ENCODE results near the gene SH2D1A.
A peak's percentile ranks its signal among the peaks of the same experiment; 100 is the strongest.
"Not testable (repeated sequence)": the region's sequence is repeated elsewhere in the genome, so short reads cannot be mapped to it uniquely, and the experiment has no call there.

The SH2D1A gene

GRCh38 chrX:124358800-124359383 is 12.5 kb downstream of the SH2D1A start:
- no peak for DNase-seq

- no peak for DNase-seq
These were observed 15.7 kb downstream of the SH2D1A start for GRCh38 chrX:124362072-124362471.

GRCh38 chrX:124362761-124363160 is 16.4 kb downstream of the SH2D1A start:
- DNase-seq = peak; percentile 2

GRCh38 chrX:124369722-124370121 is 23.4 kb downstream of the SH2D1A start:
- DNase-seq = no peak

- no peak for DNase-seq
These were observed 27.0 kb downstream of the SH2D1A start for GRCh38 chrX:124373348-124373747.

GRCh38 chrX:124378643-124379042 is 32.3 kb downstream of the SH2D1A start:
- no peak for DNase-seq

GRCh38 chrX:124383354-124383753 is 37.0 kb downstream of the SH2D1A start:
- DNase-seq = no peak

- DNase-seq = no peak
These were observed 40.0 kb downstream of the SH2D1A start for GRCh38 chrX:124386401-124386800.

- DNase-seq = peak; percentile 75
These were observed 42.2 kb downstream of the SH2D1A start for GRCh38 chrX:124388562-124388961.

- no peak for DNase-seq
These were observed 46.4 kb downstream of the SH2D1A start for GRCh38 chrX:124392794-124393193.

- DNase-seq = no peak
These were observed 46.9 kb downstream of the SH2D1A start for GRCh38 chrX:124393238-124393637.

GRCh38 chrX:124393659-124394058 is 47.3 kb downstream of the SH2D1A start:
- no peak for DNase-seq

- no peak for DNase-seq
These were observed 49.0 kb downstream of the SH2D1A start for GRCh38 chrX:124395145-124395880.

- peak; percentile 48 for DNase-seq
These were observed 55.3 kb downstream of the SH2D1A start for GRCh38 chrX:124401696-124402095.

GRCh38 chrX:124405868-124406267 is 59.5 kb downstream of the SH2D1A start:
- no peak for DNase-seq

- peak; percentile 86 for DNase-seq
These were observed 60.1 kb downstream of the SH2D1A start for GRCh38 chrX:124406294-124407014.

GRCh38 chrX:124407226-124407625 is 60.9 kb downstream of the SH2D1A start:
- peak; percentile 45 for DNase-seq

- DNase-seq = not testable (repeated sequence)
These were observed 62.0 kb downstream of the SH2D1A start for GRCh38 chrX:124408380-124408779.

GRCh38 chrX:124413244-124413643 is 66.9 kb downstream of the SH2D1A start:
- no peak for DNase-seq

- DNase-seq = peak; percentile 87
These were observed 67.9 kb downstream of the SH2D1A start for GRCh38 chrX:124414281-124414680.

- DNase-seq = no peak
These were observed 68.9 kb downstream of the SH2D1A start for GRCh38 chrX:124415115-124415800.

GRCh38 chrX:124421898-124422655 is 75.7 kb downstream of the SH2D1A start:
- no peak for DNase-seq
